Type B pancreatic cell (in vitro differentiated cells): ENCODE data around the gene LINGO1. TPM values are rescaled to one million over a fixed set of nuclear protein-coding genes. Genes with fewer than 3 reads are reported as not detected.
A peak's percentile ranks its signal among the peaks of the same experiment; 100 is the strongest.

Experiments used
- DNase-seq: peaks from one replicate; pipeline ENCODE4 v3.0.0; 2021; ENCODE audit warnings: mixed read lengths; ENCODE audit not compliant: unreplicated experiment; ENCODE audit errors: extremely low spot score
- H3K27ac Mint-ChIP-seq: 2 replicates; pipeline ENCODE4 v1.8.0; 2021; ENCODE audit warnings: mild to moderate bottlenecking, mixed read lengths
- H3K27me3 Mint-ChIP-seq: 2 replicates; pipeline ENCODE4 v1.8.0; 2021; ENCODE audit warnings: mixed read lengths
- H3K36me3 Mint-ChIP-seq: 2 replicates; pipeline ENCODE4 v1.8.0; 2021; ENCODE audit warnings: mixed read lengths
- H3K4me1 Mint-ChIP-seq: one replicate; pipeline ENCODE4 v1.8.0; 2021; ENCODE audit warnings: mixed read lengths; ENCODE audit not compliant: unreplicated experiment
- H3K4me3 Mint-ChIP-seq: 2 replicates; pipeline ENCODE4 v1.8.0; 2021; ENCODE audit warnings: mild to moderate bottlenecking, mixed read lengths
- H3K9me3 Mint-ChIP-seq: 2 replicates; pipeline ENCODE4 v1.8.0; 2021; ENCODE audit warnings: mixed read lengths
- total RNA-seq: library from RNA; stranded (reverse); gene quantifications from 2 replicates; pipeline ENCODE4 v1.2.1, GENCODE V29; 2021; ENCODE audit warnings: low replicate concordance
- TF ChIP-seq, protein P1 (sequence below): fragments of 200-600 bp; sonication (generic); conservative IDR thresholded peaks from 2 replicates; pipeline ENCODE4 v1.5.0; 2021; ENCODE audit warnings: antibody characterized with exemption, mild to moderate bottlenecking

LINGO1 gene
- total RNA-seq, 1 donor from 2014 or later: 19.6 TPM

DNA sequence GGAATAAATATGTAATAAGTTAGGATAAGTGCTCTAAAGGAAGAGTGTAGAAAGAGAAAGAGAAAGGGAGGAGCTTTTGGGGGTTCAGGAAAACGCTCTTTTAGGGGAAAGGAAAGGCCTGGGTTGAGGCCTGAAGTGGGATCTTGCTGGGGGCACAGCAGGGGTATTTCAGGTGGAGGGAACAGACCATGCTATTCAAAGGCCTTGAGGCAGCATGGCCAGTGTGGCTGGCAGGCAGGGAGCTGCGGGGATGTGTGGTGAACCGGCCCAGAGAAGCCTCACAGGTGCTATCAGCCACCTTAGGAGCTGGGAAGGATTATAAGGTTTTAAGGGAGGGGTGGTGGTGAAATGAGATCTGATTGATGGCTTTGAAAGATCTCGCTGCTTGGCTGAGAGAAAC, 66.6 kb downstream of the LINGO1 start:
- peaks cover 54% of the 10 kb centered on the region for H3K4me1 Mint-ChIP-seq
- H3K27ac Mint-ChIP-seq: peak overlapping the region; percentile 29
- peaks cover 12% of the 10 kb centered on the region for H3K27me3 Mint-ChIP-seq
- no peaks in the 10 kb centered on the region for H3K9me3 Mint-ChIP-seq
- DNase-seq: no peak
- TF ChIP-seq, protein P1, sequence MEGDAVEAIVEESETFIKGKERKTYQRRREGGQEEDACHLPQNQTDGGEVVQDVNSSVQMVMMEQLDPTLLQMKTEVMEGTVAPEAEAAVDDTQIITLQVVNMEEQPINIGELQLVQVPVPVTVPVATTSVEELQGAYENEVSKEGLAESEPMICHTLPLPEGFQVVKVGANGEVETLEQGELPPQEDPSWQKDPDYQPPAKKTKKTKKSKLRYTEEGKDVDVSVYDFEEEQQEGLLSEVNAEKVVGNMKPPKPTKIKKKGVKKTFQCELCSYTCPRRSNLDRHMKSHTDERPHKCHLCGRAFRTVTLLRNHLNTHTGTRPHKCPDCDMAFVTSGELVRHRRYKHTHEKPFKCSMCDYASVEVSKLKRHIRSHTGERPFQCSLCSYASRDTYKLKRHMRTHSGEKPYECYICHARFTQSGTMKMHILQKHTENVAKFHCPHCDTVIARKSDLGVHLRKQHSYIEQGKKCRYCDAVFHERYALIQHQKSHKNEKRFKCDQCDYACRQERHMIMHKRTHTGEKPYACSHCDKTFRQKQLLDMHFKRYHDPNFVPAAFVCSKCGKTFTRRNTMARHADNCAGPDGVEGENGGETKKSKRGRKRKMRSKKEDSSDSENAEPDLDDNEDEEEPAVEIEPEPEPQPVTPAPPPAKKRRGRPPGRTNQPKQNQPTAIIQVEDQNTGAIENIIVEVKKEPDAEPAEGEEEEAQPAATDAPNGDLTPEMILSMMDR: no peak
- H3K4me3 Mint-ChIP-seq: no peak overlapping the region
- H3K36me3 Mint-ChIP-seq: no peaks in the 10 kb centered on the region

DNA sequence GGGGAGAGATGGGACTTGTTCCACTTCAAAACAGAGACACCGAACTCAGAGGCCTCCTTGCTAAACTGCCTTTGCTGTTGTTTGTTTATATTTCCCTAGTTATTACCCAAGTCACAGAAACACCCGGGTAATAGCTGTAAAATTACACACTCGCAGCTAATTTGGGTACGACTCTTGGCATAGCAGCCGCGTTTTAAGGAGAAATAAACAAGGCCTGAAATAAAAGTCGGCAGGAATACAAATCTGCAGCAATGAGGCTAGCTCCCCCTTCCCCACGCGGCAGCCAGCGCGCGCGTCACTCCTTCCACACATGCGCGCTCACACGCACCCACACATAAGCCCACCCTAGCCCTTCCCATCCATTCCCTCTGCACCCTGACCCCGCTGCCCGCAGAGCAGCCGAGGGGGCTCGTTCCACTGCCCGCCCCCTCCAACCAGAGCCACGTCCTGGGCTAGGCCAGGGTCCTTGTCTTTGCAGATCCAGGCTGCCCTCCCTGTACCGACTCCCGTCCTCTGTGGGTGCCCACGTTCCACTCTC, 67.3 kb downstream of the LINGO1 start:
- no peak for DNase-seq
- Mint-ChIP-seq H3K36me3 (no peaks in the 10 kb centered on the region), H3K4me3 (no peak overlapping the region), H3K9me3 (no peaks in the 10 kb centered on the region), H3K4me1 (peaks cover 54% of the 10 kb centered on the region), H3K27ac (no peak overlapping the region), H3K27me3 (peaks cover 12% of the 10 kb centered on the region)
- TF ChIP-seq, protein P1: no peak

DNA sequence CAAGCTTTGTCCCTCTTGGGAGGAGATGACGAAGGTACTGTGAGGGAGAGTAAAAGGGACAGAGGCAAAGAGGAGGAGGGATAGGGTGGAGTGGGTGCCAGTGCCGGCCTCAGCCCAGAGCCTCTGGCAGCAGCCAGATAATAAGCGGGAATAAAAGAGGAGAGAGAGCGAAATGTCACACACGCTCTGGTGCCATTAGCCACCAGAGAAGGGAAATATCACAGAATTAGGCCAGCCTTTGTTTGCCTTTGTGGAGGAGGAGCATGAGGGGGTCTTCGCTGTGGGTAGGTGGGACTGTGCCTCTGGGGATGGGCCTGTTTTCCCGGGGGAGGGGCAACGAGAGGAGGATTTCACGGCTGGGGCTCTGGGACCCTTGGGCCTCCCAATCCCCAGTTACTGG, 67.8 kb downstream of the LINGO1 start:
- Mint-ChIP-seq H3K9me3 (no peaks in the 10 kb centered on the region), H3K36me3 (no peaks in the 10 kb centered on the region), H3K4me1 (peaks cover 50% of the 10 kb centered on the region), H3K27ac (no peak overlapping the region), H3K27me3 (peaks cover 12% of the 10 kb centered on the region), H3K4me3 (no peak overlapping the region)
- TF ChIP-seq, protein P1: no peak
- no peak for DNase-seq

DNA sequence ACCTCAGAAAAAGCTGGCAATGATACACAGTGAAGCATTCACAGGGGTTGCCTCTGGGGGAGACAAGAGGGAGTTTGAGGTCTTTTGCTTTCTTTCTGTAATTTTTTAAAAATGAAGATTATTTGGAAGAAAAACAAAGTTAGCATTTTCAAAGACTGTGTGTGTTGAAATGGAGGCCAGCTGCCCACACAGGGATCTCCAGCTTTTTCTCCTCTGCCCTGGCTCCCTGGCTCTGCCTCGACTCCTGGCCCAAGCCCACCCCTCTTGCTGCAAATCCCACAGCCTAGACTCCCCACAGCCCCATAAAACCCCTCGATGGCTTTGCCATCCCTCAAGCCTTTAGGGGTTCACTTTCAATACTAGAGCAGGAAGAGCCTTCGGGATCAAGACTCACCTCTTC, 68.4 kb downstream of the LINGO1 start:
- H3K27me3 Mint-ChIP-seq: peaks cover 12% of the 10 kb centered on the region
- no peak for DNase-seq
- peaks cover 44% of the 10 kb centered on the region for H3K4me1 Mint-ChIP-seq
- no peak overlapping the region for H3K4me3 Mint-ChIP-seq
- H3K9me3 Mint-ChIP-seq: no peaks in the 10 kb centered on the region
- no peaks in the 10 kb centered on the region for H3K36me3 Mint-ChIP-seq
- no peak overlapping the region for H3K27ac Mint-ChIP-seq
- TF ChIP-seq, protein P1: no peak

DNA sequence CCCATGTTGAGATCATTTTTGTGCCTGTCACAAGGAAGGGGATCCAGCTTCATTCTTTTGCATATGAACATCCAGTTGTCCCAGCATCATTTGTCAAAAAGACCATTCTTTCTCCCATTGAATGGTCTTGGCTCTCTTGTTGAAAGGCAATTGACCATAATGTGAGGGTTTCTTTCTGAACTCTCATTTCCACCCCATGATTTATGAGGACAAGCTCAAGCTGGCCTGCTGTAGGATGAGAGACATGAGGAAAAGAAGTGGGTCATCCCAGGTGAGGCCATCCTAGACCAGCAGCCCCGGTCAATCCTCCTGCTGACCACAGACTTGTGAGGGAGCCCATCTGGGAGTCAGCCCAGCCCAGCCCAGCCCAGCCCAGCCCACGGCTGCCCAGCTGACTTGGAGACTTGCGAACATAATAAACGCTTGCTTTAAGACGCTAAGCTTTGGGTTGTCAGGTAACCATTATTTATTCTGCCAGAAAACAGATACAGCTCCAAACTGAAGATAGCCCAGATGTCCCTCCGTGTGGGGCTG, 69.0 kb downstream of the LINGO1 start:
- Mint-ChIP-seq H3K4me3 (no peak overlapping the region), H3K9me3 (no peaks in the 10 kb centered on the region), H3K36me3 (no peaks in the 10 kb centered on the region), H3K4me1 (peaks cover 37% of the 10 kb centered on the region), H3K27ac (no peak overlapping the region), H3K27me3 (peaks cover 12% of the 10 kb centered on the region)
- TF ChIP-seq, protein P1: no peak
- DNase-seq: no peak

Other genes starting within 250 kb of the LINGO1 start
- gene PEAK1, start 212.8 kb downstream of the LINGO1 start, total RNA-seq: 24.1 and 35.0 TPM in 2 replicates
- gene HMG20A, start 212.0 kb downstream of the LINGO1 start, total RNA-seq: 38.9 and 48.7 TPM in 2 replicates